ACC112 (cell line): ENCODE results near the gene VWA7.
"Not testable (repeated sequence)": the region's sequence is repeated elsewhere in the genome, so short reads cannot be mapped to it uniquely, and the experiment has no call there.

ENCODE experiments used
- H2AFZ ChIP-seq: fragments of 200-600 bp; sonication (generic); one replicate; pipeline ENCODE4 v1.6.0; 2017; ENCODE audit warnings: antibody characterized with exemption, low read length; ENCODE audit not compliant: unreplicated experiment
- H3K27ac ChIP-seq: fragments of 200-600 bp; sonication (generic); 2 replicates; pipeline ENCODE4 v1.5.1; 2014; ENCODE audit warnings: low read depth, mild to moderate bottlenecking, antibody characterized with exemption, low read length, moderate library complexity
- H3K27me3 ChIP-seq: fragments of 200-600 bp; sonication (generic); 2 replicates; pipeline ENCODE4 v1.6.1; 2014; ENCODE audit warnings: mild to moderate bottlenecking, antibody characterized with exemption, low read length, moderate library complexity, mixed read lengths; ENCODE audit not compliant: insufficient read depth
- H3K36me3 ChIP-seq: fragments of 200-600 bp; sonication (generic); 2 replicates; pipeline ENCODE4 v1.6.1; 2016; ENCODE audit warnings: mild to moderate bottlenecking, antibody characterized with exemption, low read length, moderate library complexity, mixed read lengths; ENCODE audit not compliant: insufficient read depth
- H3K4me1 ChIP-seq: fragments of 200-600 bp; sonication (generic); one replicate; pipeline ENCODE4 v1.6.1; 2016; ENCODE audit warnings: low read length, mixed read lengths; ENCODE audit not compliant: insufficient read depth, unreplicated experiment, control insufficient read depth
- H3K4me3 ChIP-seq: fragments of 200-600 bp; sonication (generic); 2 replicates; pipeline ENCODE4 v1.5.1; 2014; ENCODE audit warnings: mild to moderate bottlenecking, low read depth, low read length
- H3K79me2 ChIP-seq: fragments of 200-600 bp; sonication (generic); one replicate; pipeline ENCODE4 v1.6.0; 2016; ENCODE audit warnings: low read length; ENCODE audit not compliant: control insufficient read depth, unreplicated experiment, insufficient read depth

Gene VWA7, protein sequence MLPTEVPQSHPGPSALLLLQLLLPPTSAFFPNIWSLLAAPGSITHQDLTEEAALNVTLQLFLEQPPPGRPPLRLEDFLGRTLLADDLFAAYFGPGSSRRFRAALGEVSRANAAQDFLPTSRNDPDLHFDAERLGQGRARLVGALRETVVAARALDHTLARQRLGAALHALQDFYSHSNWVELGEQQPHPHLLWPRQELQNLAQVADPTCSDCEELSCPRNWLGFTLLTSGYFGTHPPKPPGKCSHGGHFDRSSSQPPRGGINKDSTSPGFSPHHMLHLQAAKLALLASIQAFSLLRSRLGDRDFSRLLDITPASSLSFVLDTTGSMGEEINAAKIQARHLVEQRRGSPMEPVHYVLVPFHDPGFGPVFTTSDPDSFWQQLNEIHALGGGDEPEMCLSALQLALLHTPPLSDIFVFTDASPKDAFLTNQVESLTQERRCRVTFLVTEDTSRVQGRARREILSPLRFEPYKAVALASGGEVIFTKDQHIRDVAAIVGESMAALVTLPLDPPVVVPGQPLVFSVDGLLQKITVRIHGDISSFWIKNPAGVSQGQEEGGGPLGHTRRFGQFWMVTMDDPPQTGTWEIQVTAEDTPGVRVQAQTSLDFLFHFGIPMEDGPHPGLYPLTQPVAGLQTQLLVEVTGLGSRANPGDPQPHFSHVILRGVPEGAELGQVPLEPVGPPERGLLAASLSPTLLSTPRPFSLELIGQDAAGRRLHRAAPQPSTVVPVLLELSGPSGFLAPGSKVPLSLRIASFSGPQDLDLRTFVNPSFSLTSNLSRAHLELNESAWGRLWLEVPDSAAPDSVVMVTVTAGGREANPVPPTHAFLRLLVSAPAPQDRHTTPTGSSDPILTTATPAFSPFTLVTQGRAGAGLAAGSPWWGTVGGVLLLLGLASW

DNA sequence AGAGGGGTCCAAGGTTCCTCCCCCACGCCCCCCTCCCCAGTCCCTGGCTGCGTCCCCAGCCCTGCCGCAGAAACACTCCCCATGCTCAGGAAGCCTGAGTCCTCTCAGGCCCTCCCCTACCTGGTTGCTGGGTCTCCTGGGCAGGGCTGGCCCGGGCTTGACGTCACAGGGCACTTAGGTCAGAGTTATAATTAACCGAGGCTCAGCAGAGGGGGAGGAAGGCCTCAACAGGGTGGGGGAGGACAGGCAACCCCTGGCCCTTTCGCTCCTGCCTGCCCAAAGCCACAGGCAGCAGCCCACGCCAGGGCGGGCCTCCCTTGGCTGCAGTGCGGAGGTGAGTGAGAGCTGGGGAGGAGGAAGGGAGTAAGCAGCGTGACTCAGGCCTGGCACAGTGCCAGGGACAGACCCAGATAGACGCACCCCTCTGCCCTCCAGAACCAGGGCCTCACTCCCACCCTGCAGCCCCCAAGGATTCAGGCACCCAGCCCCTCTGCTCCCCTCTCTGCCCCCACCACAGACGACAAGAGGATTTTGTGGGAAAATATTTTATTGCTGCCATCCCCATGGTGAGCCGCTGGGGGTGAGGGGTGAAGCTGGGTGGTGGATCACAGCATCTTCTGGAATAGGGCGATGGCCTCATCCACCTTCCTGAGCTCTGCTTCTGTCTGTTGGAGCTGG, at the start of gene VWA7:
Gene VWA7, minus strand, starts transcription at position 340 of the 678 bp plus-strand sequence. CDS start 549 bp downstream, outside the sequence.
- H3K4me1 ChIP-seq = peaks cover 16% of the 10 kb centered on the region
- H3K27ac ChIP-seq = peak within 1 kb of the TSS; percentile 38
- peak within 1 kb of the TSS; percentile 41; the same call in 1 of the 2 replicates for H3K4me3 ChIP-seq

DNA sequence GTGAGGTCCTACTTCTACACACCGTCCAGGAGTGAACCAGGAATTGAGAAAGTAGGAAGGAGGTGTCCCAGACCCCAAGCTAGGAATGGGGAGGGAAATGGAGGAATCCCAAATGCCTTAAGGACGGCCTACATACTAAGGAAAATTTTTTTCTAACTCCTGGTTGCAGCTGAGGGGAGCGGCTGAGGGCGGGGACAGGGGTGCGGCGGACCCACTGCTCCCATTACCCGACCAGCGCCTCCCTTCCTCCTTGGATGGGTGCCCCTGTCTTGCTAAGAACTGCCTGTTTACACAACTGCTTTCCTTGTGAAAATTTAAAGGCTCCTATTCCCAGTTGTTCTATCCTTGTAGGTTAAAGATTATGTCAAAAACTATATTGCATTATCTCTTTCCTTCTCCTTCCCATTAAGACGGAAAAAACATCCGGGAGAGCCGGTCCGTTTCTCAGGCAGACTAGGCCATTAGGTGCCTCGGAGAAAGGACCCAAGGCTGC, 49.7 kb upstream of the VWA7 start:
- peaks cover 33% of the 10 kb centered on the region for H3K79me2 ChIP-seq
- H2AFZ ChIP-seq = peak overlapping the region; percentile 54
- H3K27ac ChIP-seq = peak overlapping the region; percentile 92
- peak overlapping the region; percentile 71 for H3K4me3 ChIP-seq
- H3K27me3 ChIP-seq = no peaks in the 10 kb centered on the region
- H3K36me3 ChIP-seq = no peaks in the 10 kb centered on the region
- H3K4me1 ChIP-seq = peaks cover 18% of the 10 kb centered on the region

More for the DNA sequence above, at the start of gene VWA7:
- peaks cover 3% of the 10 kb centered on the region; the same call in 1 of the 2 replicates for H3K36me3 ChIP-seq
- no peaks in the 10 kb centered on the region for H3K27me3 ChIP-seq
- H3K79me2 ChIP-seq = no peaks in the 10 kb centered on the region
- H2AFZ ChIP-seq = no peak within 1 kb of the TSS

DNA sequence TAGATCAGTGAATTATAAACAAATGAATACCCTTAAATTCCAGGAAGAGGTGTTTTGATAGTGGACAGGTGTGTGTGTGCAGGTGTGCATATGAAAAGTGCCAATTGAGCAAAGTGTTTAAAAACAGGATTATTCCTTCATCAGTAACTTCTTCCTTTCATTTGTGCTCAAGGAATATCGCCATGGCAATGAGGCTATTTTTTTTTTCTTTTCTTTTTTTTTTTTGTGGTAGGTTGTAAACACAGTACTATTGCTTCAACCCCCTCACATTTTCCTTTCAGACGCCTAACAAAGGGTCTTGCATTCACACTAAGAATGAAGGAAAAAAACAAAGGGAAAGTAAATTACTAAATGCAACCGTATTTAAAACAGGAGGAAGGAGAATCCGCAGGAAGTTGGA, 48.4 kb upstream of the VWA7 start:
- peaks cover 21% of the 10 kb centered on the region for H3K79me2 ChIP-seq
- H3K36me3 ChIP-seq = no peaks in the 10 kb centered on the region
- H2AFZ ChIP-seq = no peak overlapping the region
- H3K4me1 ChIP-seq = peaks cover 14% of the 10 kb centered on the region
- H3K27ac ChIP-seq = no peak overlapping the region; the same call in 1 of the 2 replicates
- no peak overlapping the region for H3K4me3 ChIP-seq
- H3K27me3 ChIP-seq = no peaks in the 10 kb centered on the region

DNA sequence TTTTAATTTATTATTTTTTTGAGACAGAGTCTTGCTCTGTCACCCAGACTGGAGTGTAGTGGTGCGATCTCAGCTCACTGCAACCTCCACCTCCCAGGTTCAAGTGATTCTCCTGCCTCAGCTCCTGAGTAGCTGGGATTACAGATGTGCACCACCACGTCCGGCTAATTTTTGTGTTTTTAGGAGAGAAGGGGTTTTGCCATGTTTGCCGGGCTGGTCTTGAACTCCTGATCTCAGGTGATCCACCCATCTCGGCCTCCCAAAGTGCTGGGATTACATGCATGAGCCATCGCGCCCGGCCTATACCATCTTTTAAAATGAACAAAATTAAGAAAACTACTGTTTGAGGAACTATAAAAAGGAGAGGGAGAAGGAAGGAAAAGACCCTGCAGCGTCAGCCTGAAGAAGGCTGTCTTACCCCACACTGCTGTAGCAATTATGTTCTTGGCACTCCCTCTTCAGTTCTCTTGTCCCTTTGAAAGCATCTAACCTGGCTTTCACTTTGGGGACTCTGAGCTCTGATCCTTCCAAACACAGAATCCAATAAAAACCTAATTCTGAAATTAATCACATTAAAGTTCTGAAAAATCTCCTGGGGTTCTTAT, 46.6 kb upstream of the VWA7 start:
- H3K27ac ChIP-seq, H3K4me3 ChIP-seq, H3K36me3 ChIP-seq, H3K27me3 ChIP-seq, H2AFZ ChIP-seq: not testable (repeated sequence)
- H3K79me2 ChIP-seq = peaks cover 15% of the 10 kb centered on the region
- peaks cover 24% of the 10 kb centered on the region for H3K4me1 ChIP-seq

DNA sequence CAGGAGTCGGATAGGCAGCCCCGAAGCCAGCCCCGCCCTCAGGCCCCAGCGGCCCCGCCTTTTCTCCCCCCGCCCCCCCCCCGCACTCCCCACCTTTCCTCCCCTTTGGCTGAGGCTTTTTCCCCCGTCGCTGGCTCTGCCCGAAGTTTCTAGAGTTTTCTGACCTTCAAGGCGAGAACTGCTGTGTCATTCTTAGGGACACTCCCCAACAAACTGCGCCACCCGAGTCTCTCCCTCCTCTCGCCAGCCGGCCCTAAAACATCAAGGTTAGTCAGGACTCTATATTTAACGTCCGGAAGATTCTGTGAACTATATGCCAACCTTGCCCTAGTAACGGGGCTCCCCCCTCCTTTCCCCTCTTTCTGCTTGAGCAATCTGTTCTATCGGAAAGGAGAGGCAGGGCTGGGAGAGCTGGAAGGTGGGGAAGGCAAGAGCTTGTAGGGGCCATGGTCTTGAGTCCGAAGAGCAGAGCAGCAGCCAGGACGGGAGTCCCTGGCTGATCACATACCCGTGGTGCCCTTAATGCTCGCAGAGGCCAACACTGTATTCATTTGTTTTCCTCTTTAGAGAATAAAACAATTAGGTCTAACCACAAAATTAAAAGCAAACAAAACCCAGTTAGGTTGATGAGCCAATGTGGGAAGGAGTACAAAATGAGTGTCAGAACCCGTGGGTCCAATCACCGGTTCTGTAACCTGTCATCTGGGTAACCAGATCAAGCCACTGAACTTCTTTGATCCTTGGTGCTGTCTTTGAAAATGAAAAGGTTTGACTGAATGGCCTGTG, 45.1 kb upstream of the VWA7 start:
- no peaks in the 10 kb centered on the region for H3K36me3 ChIP-seq
- peaks cover 31% of the 10 kb centered on the region for H3K4me1 ChIP-seq
- H3K4me3 ChIP-seq = peak overlapping the region; percentile 87
- H3K27me3 ChIP-seq = no peaks in the 10 kb centered on the region
- H3K27ac ChIP-seq = peak overlapping the region; percentile 97
- H3K79me2 ChIP-seq = peaks cover 21% of the 10 kb centered on the region
- peak overlapping the region; percentile 92 for H2AFZ ChIP-seq

DNA sequence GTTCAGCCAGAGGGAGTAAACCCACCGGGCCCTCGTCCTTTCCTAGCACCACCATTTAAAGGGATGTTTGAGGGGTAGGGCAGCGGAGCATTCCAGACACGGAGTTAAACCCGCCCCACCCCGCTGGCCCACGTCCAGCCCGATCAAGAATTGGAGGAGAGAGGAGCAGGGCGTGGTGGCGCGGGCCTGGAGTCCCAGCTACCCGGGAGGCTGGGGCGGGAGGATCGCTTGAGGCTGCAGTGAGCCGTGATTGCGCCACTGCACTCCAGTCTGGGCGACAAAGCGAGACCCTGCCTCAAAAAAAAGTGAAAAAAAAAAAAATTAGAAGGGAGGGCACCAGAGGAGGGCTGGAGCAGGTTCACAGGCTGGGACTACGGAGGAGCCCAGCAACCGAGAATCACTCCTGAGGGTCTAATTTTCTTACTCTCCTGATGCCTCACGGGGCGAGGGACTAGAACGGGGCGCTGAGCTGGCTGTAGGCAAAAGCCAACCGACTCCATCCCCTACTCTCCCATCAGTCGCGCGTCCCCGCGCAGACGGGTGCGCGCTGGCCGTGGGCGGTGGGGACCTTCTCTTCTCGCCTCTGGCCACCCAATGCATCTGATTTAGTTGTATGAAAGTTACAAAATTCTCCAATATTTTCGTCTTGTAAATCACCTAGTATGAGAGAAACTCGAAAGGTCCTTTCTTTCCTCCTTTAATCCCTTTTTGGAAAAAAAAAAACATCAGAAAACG, 44.3 kb upstream of the VWA7 start:
- Histone ChIP-seq H3K79me2 (peaks cover 21% of the 10 kb centered on the region), H3K36me3 (no peaks in the 10 kb centered on the region), H3K27me3 (no peaks in the 10 kb centered on the region), H3K4me1 (peaks cover 31% of the 10 kb centered on the region), H3K4me3 (peak overlapping the region; percentile 87), H2AFZ (peak overlapping the region; percentile 92), H3K27ac (peak overlapping the region; percentile 97)

DNA sequence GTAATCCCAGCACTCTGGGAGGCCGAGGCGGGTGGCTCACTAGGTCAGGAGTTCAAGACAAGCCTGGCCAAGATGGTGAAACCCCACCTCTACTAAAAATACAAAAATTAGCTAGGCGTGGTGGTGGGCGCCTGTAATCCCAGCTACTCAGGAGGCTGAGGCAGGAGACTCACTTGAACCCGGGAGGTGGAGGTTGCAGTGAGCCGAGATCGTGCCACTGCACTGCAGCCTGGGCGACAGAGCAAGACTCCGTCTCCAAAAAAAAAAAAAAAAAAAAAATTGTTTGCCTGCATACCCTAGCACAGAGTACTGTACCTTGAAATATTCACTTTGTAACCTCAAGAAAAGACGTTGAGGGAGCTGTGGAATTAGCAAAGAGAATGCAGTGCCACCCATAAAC, 43.3 kb upstream of the VWA7 start:
- not testable (repeated sequence) for H3K36me3 ChIP-seq, H3K27me3 ChIP-seq, H3K4me3 ChIP-seq, H3K27ac ChIP-seq, H2AFZ ChIP-seq
- Histone ChIP-seq H3K4me1 (peaks cover 31% of the 10 kb centered on the region), H3K79me2 (peaks cover 21% of the 10 kb centered on the region)

DNA sequence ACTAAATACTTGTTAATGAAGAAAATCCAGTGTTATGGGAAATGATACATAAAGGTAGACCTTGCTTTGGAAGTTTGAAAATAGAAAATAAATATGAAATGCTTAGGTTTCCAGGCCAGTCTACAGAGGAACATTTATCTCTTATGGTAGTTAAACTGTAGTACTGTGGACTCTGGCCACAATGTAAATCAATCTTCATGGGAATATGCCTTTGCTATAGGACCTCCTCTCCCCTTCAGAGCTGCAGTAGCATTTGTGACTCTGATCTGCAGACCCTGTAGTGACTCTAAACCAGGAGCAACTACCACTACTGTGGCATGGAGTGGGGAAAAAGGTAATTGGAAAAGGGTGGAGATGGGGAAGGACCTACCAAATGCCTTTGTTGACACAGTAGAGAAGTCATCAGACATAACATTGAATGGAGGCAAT, 42.8 kb upstream of the VWA7 start:
- H3K79me2 ChIP-seq = peaks cover 21% of the 10 kb centered on the region
- peak overlapping the region; percentile 54 for H3K27ac ChIP-seq
- no peak overlapping the region for H2AFZ ChIP-seq
- peaks cover 31% of the 10 kb centered on the region for H3K4me1 ChIP-seq
- H3K36me3 ChIP-seq = no peaks in the 10 kb centered on the region
- no peak overlapping the region for H3K4me3 ChIP-seq
- H3K27me3 ChIP-seq = no peaks in the 10 kb centered on the region

DNA sequence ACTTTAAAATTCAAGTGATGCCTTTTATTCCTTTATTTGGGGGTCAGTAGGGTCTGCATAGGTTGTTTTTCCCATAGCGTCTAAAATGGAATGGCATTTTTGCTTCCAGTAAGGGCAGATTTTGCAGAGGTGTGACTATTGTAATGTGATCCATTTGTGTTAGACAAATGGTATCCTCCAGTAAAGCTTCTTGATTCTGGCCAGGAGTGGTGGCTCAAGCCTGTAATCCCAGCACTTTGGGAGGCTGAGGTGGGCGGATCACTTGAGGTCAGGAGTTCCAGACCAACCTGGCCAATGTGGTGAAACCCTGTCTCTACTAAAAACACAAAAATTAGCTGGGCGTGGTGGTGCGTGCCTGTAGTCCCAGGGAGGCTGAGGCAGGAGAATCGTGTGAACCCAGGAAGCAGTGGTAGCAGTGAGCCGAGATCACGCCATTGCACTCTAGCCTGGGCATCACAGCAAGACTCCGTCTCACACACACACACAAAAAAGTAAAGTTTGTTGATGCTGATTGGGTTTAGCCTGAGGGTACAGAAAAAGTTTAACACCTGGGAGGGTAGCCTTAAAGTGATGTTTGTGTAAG, 40.9 kb upstream of the VWA7 start:
- Histone ChIP-seq H3K4me3 (peak overlapping the region; percentile 72), H3K79me2 (peaks cover 19% of the 10 kb centered on the region), H3K4me1 (peaks cover 33% of the 10 kb centered on the region), H3K27ac (peak overlapping the region; percentile 51; the same call in 1 of the 2 replicates)
- not testable (repeated sequence) for H2AFZ ChIP-seq, H3K27me3 ChIP-seq, H3K36me3 ChIP-seq
